DOHH2 (cell line): ENCODE measurements around the gene GPR22.

ENCODE experiments used
- EZH2phosphoT487 ChIP-seq: fragments of 200-600 bp; sonication (generic); IDR thresholded peaks from 2 replicates; pipeline ENCODE4 v1.6.1; 2017; ENCODE audit warnings: borderline replicate concordance, mild to moderate bottlenecking, antibody characterized with exemption, low read length, moderate library complexity, mixed read lengths
- TF ChIP-seq, protein P1 (sequence below): fragments of 200-600 bp; sonication (generic); IDR thresholded peaks from one replicate; pipeline ENCODE4 v1.5.1; 2014; ENCODE audit warnings: antibody characterized with exemption, mild to moderate bottlenecking, low read depth, low read length; ENCODE audit not compliant: poor library complexity, severe bottlenecking

DNA sequence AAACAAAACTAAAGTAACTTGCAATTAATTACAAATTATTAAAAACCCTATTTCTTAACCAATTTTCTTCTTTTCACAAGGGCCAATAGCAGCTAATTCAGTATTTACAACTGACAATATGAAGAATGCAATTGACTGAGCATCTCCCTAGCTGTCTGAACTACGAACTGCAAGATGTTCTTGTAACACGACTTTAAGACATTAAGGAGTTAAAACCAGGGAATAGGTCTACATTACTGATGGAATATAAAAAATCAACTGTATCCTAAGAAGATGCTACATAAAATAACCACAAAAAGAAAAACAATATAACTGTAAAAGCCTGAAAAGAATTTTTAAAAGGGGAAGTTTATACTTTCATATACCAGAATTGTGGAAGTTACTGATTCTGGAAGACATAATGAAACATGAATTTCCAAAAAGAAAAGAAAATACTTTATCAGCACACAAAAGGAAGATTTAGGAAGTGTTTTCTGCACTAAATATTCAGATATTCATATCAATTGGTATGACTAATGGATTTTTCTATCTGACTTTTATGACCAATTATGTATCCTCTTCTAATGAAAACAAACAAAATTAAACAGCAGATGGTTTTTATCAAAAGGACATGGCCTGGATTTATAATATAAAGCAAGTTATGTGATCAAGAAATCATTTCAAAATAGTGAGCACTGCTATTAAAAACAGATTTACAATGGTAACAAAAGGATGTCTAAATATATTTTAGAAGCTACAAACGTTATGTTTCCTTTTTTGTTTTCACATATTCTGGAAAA lies 1.6 kb downstream of the GPR22 start:
- TF ChIP-seq, protein P1, sequence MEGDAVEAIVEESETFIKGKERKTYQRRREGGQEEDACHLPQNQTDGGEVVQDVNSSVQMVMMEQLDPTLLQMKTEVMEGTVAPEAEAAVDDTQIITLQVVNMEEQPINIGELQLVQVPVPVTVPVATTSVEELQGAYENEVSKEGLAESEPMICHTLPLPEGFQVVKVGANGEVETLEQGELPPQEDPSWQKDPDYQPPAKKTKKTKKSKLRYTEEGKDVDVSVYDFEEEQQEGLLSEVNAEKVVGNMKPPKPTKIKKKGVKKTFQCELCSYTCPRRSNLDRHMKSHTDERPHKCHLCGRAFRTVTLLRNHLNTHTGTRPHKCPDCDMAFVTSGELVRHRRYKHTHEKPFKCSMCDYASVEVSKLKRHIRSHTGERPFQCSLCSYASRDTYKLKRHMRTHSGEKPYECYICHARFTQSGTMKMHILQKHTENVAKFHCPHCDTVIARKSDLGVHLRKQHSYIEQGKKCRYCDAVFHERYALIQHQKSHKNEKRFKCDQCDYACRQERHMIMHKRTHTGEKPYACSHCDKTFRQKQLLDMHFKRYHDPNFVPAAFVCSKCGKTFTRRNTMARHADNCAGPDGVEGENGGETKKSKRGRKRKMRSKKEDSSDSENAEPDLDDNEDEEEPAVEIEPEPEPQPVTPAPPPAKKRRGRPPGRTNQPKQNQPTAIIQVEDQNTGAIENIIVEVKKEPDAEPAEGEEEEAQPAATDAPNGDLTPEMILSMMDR: no peak
- TF ChIP-seq EZH2phosphoT487: no peak
